Measurements from ENCODE around the gene CDH15.

DNA sequence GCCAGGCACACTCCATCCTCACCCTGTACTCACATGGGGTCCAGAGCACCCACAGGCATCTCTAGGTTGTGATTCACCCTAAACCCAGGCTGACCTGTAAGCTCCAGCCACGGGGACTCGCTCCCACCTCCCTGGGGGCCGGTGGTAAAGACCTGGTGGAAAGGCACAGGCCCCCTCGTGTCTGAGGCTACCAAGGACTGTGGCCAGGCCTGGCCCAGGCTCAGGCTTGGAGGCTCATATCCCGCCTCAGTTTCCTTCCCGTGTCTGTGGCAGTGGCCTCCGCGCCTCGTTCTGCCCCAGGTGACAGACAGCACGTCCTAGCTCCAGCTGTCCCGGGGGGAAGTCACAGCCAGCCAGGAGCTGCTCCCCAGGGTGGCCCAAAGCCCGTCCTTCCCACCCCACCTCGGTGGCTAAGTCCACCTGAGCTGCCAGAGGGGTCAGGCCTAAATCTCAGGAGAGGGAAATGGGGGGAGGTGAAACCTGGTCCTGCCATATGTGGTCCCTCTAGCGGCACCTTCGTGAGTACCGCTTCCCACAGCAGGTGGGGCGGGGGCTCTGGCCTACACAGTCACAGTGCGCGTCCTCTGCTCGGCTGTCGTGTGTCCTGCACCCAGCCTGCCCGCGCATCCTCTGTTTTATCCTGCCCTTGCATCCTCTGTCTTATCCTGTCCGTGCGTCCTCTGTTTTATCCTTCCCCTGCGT lies 12.6 kb downstream of the CDH15 start:
- TF ChIP-seq EZH2 (IDR thresholded peaks at IDR 0.05; ENCODE audit: borderline replicate concordance, low read length): no peak
- TF ChIP-seq, protein P1, sequence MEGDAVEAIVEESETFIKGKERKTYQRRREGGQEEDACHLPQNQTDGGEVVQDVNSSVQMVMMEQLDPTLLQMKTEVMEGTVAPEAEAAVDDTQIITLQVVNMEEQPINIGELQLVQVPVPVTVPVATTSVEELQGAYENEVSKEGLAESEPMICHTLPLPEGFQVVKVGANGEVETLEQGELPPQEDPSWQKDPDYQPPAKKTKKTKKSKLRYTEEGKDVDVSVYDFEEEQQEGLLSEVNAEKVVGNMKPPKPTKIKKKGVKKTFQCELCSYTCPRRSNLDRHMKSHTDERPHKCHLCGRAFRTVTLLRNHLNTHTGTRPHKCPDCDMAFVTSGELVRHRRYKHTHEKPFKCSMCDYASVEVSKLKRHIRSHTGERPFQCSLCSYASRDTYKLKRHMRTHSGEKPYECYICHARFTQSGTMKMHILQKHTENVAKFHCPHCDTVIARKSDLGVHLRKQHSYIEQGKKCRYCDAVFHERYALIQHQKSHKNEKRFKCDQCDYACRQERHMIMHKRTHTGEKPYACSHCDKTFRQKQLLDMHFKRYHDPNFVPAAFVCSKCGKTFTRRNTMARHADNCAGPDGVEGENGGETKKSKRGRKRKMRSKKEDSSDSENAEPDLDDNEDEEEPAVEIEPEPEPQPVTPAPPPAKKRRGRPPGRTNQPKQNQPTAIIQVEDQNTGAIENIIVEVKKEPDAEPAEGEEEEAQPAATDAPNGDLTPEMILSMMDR (IDR thresholded peaks at IDR 0.05; ENCODE audit: low read length): no peak

Measured in OCI-LY1 (cell line).